ENCODE data around the gene ANKRD33. TPM values are rescaled to one million over a fixed set of nuclear protein-coding genes. Genes with fewer than 3 reads are reported as not detected.

Gene ANKRD33
- total RNA-seq, 1 experiment from 2014 or later: 0.21 TPM

DNA sequence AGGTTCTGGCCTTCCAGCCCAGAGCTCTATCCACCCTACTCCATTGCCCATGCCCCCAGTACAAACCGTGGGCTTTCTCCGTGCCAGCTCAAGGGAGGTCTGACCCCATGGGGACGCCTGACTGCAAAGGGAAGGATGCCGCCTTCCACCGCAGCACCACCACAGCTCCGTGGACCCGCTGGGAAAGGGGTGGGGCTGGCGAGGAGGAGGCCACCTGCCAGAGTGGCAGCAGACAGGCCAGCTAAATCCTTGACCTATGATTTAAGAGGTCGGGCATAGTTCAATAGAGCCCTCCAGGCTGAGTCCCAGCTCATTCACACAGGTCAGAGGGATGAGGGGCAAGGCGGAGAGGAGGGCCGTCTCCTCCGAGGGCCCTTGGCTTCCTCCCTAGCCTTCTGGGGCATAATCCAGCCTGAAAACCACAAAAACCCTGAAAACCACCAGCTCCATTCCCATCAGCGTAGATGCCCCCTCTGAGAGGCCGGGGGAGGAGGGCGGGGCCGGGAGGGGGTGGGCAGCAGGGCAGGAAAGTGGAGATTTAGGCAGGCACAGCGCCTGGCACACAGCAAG, 24.5 kb upstream of the ANKRD33 start:
- no peaks in the 10 kb centered on the region for H3K27me3 ChIP-seq (ENCODE audit: control insufficient read depth, insufficient read depth, low read length)
- H3K4me1 ChIP-seq (ENCODE audit: control insufficient read depth, insufficient read depth, low read length): no peaks in the 10 kb centered on the region
- ChIA-PET CTCF (no interaction called here), POLR2A (interaction anchor here (0.7 kb wide), 1 partner anchor 169 kb away, joined by 5 read pairs; no protein-coding TSS in a partner anchor)
- H3K9me3 ChIP-seq (ENCODE audit: control insufficient read depth, insufficient read depth, low read depth, low read length): no peaks in the 10 kb centered on the region
- no peak for DNase-seq (ENCODE audit: low read depth, low spot score)
- in situ Hi-C loops (cut with HindIII; ENCODE audit: low pct_unique_long_range_greater_than_20kb, low sequenced_read_pairs): no loop called here
- TF ChIP-seq SIN3A (IDR thresholded peaks at IDR 0.05; ENCODE audit: borderline replicate concordance, insufficient read depth, low read depth, low read length): no peak
- TF ChIP-seq TCF7L2 (IDR thresholded peaks at IDR 0.05; ENCODE audit: low read depth, low read length): no peak
- H3K36me3 ChIP-seq (ENCODE audit: control insufficient read depth, insufficient read depth, low read length): no peaks in the 10 kb centered on the region
- intact Hi-C loops (cut with micrococcal nuclease; ENCODE audit: unreplicated experiment): no loop called here
- no peak overlapping the region for H3K27ac ChIP-seq (ENCODE audit: low read length)
- ATAC-seq: 0 out of 2 replicates have a peak, but pooled peaks have one; percentile 14
- H3K4me3 ChIP-seq (ENCODE audit: low read depth in 2 of 2, low read length in 2 of 2): no peak overlapping the region
- BruUV-seq (replicated peaks): no TSS peak

DNA sequence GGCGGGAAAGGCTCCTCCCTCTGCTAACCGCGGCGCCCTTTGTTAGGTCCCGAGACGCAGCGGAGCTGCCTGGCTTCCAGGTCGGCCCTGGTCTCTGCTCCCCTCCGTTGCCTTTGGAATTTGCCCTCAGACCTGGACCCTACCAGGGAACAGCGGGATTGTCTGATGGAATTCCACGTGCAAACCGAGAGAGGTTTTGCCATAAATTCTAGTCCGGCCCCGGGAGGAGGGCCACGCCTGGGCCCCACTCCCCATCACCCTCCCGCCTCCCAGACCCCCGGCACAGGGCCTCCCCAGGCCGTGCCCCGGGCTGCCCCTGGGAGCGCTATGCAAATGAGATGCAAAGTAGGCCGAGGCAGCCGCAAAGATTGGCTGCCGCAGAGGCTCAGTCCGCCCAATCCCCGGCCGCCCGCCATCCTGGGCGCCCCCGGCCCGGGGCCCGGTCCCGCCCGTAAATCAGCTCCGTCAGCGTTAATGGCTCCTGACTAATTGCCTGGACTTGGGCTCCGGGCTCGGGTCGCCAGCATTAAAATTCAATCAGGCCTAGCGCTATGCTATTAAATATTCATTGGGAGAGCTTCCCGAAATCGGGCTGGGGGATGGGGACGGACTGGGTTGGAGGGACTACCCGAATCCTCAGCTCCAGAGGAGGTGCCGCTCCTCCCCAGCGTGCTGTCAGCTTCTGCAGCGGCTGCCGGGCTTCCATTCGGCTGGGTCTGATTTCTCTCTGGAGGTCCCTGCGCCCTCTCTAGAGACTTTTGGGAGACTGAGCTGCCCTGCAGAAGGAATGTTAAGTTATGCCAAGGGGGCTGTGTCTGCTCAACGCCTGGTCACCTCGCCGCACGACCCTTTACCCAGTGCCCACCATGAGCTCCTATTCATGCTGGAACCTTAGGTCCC, 23.7 kb upstream of the ANKRD33 start:
- CTCF ChIA-PET: interaction anchor here (0.6 kb wide), 1 partner anchor 130 kb away, joined by 6 read pairs; no protein-coding TSS in a partner anchor
- intact Hi-C loops (cut with micrococcal nuclease; ENCODE audit: unreplicated experiment) (no loop called here), in situ Hi-C loops (cut with HindIII; ENCODE audit: low pct_unique_long_range_greater_than_20kb, low sequenced_read_pairs) (no loop called here)
- Histone ChIP-seq H3K27me3 (ENCODE audit: control insufficient read depth, insufficient read depth, low read length) (no peaks in the 10 kb centered on the region), H3K9me3 (ENCODE audit: control insufficient read depth, insufficient read depth, low read depth, low read length) (no peaks in the 10 kb centered on the region), H3K27ac (ENCODE audit: low read length) (no peak overlapping the region), H3K4me3 (ENCODE audit: low read depth in 2 of 2, low read length in 2 of 2) (no peak overlapping the region), H3K4me1 (ENCODE audit: control insufficient read depth, insufficient read depth, low read length) (no peaks in the 10 kb centered on the region), H3K36me3 (ENCODE audit: control insufficient read depth, insufficient read depth, low read length) (no peaks in the 10 kb centered on the region)
- ATAC-seq: no peak
- no TSS peak for BruUV-seq (replicated peaks)
- TF ChIP-seq, protein P1, sequence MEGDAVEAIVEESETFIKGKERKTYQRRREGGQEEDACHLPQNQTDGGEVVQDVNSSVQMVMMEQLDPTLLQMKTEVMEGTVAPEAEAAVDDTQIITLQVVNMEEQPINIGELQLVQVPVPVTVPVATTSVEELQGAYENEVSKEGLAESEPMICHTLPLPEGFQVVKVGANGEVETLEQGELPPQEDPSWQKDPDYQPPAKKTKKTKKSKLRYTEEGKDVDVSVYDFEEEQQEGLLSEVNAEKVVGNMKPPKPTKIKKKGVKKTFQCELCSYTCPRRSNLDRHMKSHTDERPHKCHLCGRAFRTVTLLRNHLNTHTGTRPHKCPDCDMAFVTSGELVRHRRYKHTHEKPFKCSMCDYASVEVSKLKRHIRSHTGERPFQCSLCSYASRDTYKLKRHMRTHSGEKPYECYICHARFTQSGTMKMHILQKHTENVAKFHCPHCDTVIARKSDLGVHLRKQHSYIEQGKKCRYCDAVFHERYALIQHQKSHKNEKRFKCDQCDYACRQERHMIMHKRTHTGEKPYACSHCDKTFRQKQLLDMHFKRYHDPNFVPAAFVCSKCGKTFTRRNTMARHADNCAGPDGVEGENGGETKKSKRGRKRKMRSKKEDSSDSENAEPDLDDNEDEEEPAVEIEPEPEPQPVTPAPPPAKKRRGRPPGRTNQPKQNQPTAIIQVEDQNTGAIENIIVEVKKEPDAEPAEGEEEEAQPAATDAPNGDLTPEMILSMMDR (IDR thresholded peaks at IDR 0.05): no peak
- TF ChIP-seq SIN3A (IDR thresholded peaks at IDR 0.05; ENCODE audit: borderline replicate concordance, insufficient read depth, low read depth, low read length): no peak
- TF ChIP-seq POLR2AphosphoS5 (IDR thresholded peaks at IDR 0.05; ENCODE audit: low read depth, low read length): no peak
- TF ChIP-seq TCF7L2 (IDR thresholded peaks at IDR 0.05; ENCODE audit: low read depth, low read length): no peak
- TF ChIP-seq REST (IDR thresholded peaks at IDR 0.05; ENCODE audit: insufficient read depth in 1 of 2, low read depth in 2 of 2, low read length in 1 of 2): no peak
- POLR2A ChIA-PET: interaction anchor here (0.7 kb wide), 1 partner anchor 170 kb away, joined by 5 read pairs; no protein-coding TSS in a partner anchor
- DNase-seq (ENCODE audit: low read depth, low spot score): no peak

All from Panc1 (cell line).